ENCODE results near the gene PLEKHA7.
"Not testable (repeated sequence)": the region's sequence is repeated elsewhere in the genome, so short reads cannot be mapped to it uniquely, and the experiment has no call there.

PLEKHA7 gene

DNA sequence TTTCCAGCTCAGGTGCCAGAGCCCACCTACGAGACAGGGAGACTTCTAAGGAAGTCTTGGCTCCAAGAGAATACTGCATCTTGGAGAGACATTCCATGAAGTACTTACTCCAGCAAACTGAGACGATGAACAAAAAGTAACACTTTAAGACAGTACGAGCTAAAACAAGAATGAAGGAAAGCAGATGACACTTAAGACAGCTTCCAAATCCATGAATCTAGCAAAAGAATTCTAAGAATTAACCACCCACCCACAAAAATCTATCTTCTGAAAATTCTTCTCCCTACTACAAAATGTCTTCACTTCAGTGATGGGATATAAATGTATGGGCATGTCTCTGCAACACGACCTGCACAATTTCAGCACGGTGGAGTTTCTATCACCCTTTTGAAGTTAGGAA, 142.8 kb downstream of the PLEKHA7 start:
- peak; percentile 32 for DNase-seq (ENCODE audit: low read depth)
- H3K4me3 ChIP-seq (ENCODE audit: low read length) = no peak overlapping the region
- TF ChIP-seq, protein P1, sequence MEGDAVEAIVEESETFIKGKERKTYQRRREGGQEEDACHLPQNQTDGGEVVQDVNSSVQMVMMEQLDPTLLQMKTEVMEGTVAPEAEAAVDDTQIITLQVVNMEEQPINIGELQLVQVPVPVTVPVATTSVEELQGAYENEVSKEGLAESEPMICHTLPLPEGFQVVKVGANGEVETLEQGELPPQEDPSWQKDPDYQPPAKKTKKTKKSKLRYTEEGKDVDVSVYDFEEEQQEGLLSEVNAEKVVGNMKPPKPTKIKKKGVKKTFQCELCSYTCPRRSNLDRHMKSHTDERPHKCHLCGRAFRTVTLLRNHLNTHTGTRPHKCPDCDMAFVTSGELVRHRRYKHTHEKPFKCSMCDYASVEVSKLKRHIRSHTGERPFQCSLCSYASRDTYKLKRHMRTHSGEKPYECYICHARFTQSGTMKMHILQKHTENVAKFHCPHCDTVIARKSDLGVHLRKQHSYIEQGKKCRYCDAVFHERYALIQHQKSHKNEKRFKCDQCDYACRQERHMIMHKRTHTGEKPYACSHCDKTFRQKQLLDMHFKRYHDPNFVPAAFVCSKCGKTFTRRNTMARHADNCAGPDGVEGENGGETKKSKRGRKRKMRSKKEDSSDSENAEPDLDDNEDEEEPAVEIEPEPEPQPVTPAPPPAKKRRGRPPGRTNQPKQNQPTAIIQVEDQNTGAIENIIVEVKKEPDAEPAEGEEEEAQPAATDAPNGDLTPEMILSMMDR (conservative IDR thresholded peaks at IDR 0.05; ENCODE audit: low read length) = no peak

DNA sequence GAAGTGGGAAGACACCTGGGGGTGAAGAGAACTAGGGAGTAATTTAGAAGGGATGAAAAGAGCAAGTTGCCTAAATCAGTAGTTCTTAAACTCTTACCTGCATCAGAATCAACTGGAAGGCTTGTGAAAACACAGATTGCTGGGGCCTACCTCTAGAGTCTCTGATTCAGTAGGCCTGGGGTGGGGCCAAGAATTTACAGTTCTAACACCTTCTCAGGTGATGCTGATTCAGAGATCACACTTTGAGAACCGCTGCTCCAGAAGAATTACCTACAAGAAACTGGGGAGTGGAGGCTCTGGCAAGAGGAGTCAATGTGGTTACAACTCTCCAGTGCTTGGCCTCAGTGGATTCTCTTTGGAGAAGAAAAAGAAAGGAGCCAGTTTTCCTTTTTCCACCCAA, 147.1 kb downstream of the PLEKHA7 start:
- no peak overlapping the region for H3K4me3 ChIP-seq (ENCODE audit: low read length)
- TF ChIP-seq, protein P1 (conservative IDR thresholded peaks at IDR 0.05; ENCODE audit: low read length) = no peak
- DNase-seq (ENCODE audit: low read depth) = no peak

DNA sequence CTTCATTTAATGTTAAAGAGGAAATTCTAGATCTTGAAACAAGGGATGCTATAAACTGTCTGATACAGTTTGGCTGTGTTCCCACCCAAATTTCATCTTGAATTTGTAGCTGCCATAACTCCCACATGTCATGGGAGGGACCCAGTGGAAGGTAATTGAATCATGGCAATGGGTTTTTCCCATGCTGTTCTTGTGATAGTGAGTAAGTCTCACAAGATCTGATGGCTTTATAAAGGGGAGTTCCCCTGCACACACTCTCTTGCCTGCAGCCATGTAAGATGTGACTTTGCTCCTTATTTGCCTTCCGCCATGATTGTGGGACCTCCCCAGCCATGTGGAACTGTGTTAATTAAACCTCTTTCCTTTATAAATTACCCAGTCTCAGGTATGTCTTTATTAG, 149.8 kb downstream of the PLEKHA7 start:
- DNase-seq (ENCODE audit: low read depth); H3K4me3 ChIP-seq (ENCODE audit: low read length): not testable (repeated sequence)

DNA sequence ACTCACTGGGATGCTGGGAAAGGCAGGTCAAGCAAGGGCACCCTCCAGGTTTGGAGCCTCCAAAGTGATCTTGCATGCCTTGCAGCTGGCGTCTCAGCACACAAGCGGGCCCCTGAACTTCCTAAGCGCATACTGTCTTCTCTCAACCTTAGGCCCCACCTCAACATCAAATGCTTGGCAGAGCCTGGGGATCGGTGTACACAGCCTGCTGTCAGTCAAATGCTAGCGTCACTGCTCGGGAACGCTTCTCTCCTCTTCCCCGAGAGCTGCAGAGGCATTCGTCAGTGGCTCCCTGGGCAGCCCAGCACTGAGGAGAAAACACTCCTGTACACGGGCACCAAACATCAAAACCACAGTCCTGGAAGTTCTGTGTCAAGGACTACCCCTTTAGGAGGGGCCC, 150.8 kb downstream of the PLEKHA7 start:
- no peak overlapping the region for H3K4me3 ChIP-seq (ENCODE audit: low read length)
- TF ChIP-seq, protein P1 (conservative IDR thresholded peaks at IDR 0.05; ENCODE audit: low read length) = no peak
- no peak for DNase-seq (ENCODE audit: low read depth)

DNA sequence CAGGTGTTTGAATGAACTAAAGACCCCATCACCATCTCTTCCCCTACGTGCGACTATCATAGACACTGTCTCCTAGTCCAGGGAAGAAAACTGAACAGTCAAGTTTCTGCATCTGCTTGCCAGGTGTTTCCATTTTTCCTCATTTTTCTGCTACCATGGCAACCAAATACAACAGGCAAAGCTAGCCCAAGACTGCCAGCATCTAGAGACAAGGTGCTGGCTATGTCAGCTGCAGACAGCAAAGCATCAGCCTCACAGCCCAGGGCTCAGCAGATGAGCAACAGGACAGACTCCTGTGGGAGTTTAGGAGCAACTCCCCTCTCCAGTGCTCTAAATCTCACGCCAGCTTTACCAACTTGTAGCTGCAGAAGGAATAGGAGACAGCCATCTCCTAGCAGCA, 151.5 kb downstream of the PLEKHA7 start:
- TF ChIP-seq, protein P1 (conservative IDR thresholded peaks at IDR 0.05; ENCODE audit: low read length) = no peak
- H3K4me3 ChIP-seq (ENCODE audit: low read length) = no peak overlapping the region
- DNase-seq (ENCODE audit: low read depth) = peak; percentile 9

DNA sequence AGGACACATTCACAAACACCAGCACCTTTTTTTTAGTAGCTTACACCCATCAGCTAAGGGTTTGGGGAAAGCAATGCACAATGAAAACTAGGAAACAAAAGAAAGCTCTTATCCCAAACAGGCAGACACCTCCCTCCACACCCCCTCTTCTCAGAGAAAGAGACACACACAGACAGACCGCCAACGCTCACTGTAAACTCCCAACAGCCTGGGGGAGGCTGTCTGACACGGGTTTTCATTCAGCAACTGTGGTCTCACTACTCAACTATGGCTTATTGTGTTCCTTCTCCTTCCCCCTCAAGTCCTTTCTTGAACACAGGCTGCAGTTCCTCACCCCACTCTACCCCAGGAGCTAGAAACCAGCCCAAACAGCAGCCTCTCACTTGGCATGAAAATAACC, 152.4 kb downstream of the PLEKHA7 start:
- TF ChIP-seq, protein P1 (conservative IDR thresholded peaks at IDR 0.05; ENCODE audit: low read length) = no peak
- no peak for DNase-seq (ENCODE audit: low read depth)
- no peak overlapping the region for H3K4me3 ChIP-seq (ENCODE audit: low read length)

DNA sequence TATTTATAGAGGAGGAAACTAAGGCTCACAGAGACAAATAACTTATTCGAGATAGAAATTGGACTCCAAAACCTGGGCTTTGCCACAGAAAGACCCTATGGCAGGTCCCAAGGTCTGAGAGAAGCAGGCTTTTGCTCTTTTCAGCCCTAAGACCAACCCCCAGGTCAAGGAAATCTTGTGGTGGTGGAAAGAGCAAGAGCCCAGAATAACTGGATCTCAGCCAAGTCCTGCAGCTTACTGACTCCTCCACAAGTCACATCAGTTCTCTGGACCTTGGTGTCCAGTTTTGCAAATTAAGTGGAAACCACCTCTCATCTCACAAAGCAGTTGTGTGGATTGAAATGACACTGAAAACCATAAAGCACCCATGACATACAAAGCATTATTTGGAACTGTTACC, 153.6 kb downstream of the PLEKHA7 start:
- H3K4me3 ChIP-seq (ENCODE audit: low read length) = no peak overlapping the region
- no peak for DNase-seq (ENCODE audit: low read depth)
- TF ChIP-seq, protein P1 (conservative IDR thresholded peaks at IDR 0.05; ENCODE audit: low read length) = no peak

DNA sequence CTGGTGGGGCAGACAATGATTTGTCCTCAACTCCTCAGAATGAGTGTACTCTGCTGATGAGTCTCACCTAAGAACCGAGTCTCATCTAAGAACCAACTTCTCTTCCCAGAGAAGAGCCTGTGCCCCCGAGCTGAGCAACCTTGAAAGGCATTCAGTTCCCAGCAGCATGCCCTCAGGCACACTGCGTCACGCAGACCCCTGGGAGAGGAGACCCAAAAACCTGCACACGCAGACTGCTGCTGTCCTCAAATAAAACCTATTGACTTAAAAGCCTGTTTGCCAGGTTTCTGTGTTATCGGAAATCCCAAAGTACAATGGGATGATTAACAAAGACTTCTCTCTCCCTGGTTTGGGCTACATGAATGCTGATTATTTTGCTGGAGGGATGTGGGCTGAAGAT, 154.6 kb downstream of the PLEKHA7 start:
- TF ChIP-seq, protein P1 (conservative IDR thresholded peaks at IDR 0.05; ENCODE audit: low read length) = no peak
- no peak for DNase-seq (ENCODE audit: low read depth)

More for the DNA sequence above, 154.6 kb downstream of the PLEKHA7 start:
- H3K4me3 ChIP-seq (ENCODE audit: low read length) = no peak overlapping the region

Measured in AG10803 (cell line).